Measurements from ENCODE around the gene NEDD4L. TPM values are rescaled to one million over a fixed set of nuclear protein-coding genes. Genes with fewer than 3 reads are reported as not detected.

Gene NEDD4L
- total RNA-seq, 6 experiments from 2014 or later, result 11.2 to 28.1 (median 15.7) TPM

DNA sequence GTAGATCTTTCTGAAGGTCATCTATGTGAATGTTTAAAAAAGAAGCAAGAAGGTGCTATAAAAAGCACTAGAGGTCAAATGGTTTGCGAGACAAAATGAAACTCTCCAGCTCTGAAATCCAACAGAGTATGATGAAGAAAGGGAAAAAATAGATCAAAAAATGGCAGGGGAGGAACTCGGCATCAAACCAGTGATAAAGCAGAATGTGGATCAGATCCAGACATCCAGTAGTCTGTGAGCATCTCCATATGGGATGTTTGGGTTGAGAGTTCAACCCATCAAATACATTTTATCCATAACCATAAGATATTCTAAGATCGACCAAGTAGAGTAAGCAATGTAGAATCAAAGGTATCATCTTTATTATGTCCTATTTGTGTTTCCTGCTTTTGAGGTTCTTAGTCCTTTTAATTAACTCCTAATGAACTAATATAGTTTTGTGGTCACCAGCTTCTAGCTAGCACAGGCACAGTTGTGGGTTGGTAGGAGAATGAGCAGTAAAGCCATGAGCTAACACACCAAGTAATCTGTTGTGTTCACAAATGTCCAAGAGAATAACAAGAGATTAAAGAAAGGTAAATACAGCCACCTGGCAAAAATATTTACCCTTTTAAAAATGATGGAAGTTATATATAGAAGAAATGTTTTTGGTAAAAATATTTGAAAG lies 160.9 kb downstream of the NEDD4L start:
- no peaks in the 10 kb centered on the region for H3K36me3 Mint-ChIP-seq (ENCODE audit: low read depth)
- peak overlapping the region; percentile 80 for H3K27ac Mint-ChIP-seq
- H3K9me3 Mint-ChIP-seq, result no peaks in the 10 kb centered on the region
- no peaks in the 10 kb centered on the region for H3K27me3 Mint-ChIP-seq (ENCODE audit: insufficient read depth)
- H3K4me1 Mint-ChIP-seq (ENCODE audit: low read depth), result peaks cover 73% of the 10 kb centered on the region
- TF ChIP-seq CTCF (IDR thresholded peaks at IDR 0.05), result no peak
- H3K4me3 Mint-ChIP-seq, result peak overlapping the region; percentile 11; the same call in 1 of the 2 replicates
- DNase-seq, result no peak

GRCh38 chr18:58205443-58206160 lies 161.6 kb downstream of the NEDD4L start:
- no peaks in the 10 kb centered on the region for H3K36me3 Mint-ChIP-seq (ENCODE audit: low read depth)
- H3K4me1 Mint-ChIP-seq (ENCODE audit: low read depth), result peaks cover 77% of the 10 kb centered on the region

DNA sequence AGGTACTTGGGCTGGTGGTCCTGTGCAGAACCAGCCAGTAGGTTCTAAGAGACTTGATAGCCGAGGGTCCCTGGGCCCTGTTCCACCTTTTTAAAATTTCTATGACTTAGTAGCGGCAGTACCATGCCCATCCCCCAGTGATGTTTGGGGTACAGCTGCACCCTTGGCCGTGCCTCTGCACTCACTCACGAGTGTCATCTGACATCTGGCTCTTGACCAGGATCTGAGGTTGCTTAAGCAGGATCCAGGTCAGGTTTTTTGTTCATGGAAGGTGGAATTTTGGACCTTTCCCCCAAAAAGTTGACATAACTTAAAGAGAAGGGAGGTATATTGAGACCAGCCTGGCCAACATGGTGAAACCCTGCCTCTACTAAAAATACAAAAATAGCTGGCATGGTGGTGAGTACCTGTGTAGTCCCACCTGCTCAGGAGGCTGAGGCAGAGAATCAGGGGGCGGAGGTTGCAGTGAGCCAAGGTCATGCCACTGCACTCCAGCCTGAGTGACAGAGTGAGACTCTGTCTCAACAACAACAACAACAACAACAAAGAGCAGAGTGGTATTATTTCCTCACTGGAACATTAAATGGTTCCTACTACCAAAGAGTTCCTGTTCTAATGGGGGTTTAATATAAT lies 163.6 kb downstream of the NEDD4L start:
- Mint-ChIP-seq H3K27ac (peak overlapping the region; percentile 85), H3K27me3 (ENCODE audit: insufficient read depth) (no peaks in the 10 kb centered on the region), H3K4me1 (ENCODE audit: low read depth) (peaks cover 83% of the 10 kb centered on the region), H3K36me3 (ENCODE audit: low read depth) (no peaks in the 10 kb centered on the region), H3K4me3 (no peak overlapping the region), H3K9me3 (no peaks in the 10 kb centered on the region)
- TF ChIP-seq CTCF (IDR thresholded peaks at IDR 0.05), result no peak
- DNase-seq, result no peak

More at GRCh38 chr18:58205443-58206160, 161.6 kb downstream of the NEDD4L start:
- no peak for TF ChIP-seq CTCF (IDR thresholded peaks at IDR 0.05)
- Mint-ChIP-seq H3K9me3 (no peaks in the 10 kb centered on the region), H3K4me3 (peak overlapping the region; percentile 11; the same call in 1 of the 2 replicates), H3K27me3 (ENCODE audit: insufficient read depth) (no peaks in the 10 kb centered on the region), H3K27ac (peak overlapping the region; percentile 80)
- peak; percentile 87 for DNase-seq

DNA sequence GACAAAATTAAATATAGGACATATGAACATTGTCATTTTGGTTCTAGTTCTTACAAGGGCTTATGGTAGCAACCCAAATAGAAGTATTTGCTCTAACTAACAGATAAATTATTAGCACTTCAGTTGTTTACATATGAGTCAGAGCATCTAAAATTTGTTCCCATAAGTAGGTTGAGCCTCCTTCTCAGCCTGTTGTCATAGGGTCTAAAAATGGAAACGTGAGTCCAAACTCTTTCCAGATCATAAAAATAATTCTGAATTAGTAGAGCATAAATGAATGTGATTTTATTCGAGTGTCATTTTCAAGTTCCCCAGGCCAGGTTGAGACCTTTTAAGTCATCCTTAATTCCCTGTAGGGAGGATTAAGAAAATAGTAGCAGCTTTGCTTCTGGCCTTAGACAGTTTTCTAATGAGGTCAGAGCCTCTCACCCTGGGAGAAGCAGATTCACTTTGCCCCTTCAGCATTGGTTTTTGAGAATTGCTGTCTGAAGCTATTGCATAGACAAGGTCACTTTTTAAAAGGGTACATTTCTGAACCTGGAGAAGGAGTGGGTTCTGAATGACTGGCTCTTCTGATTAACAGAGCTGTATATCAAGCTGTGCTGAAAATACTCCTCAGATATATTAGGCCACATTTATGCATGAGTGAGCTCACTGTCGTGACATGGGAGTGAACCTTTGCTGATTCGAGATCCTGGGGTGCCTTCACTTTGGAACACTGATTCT lies 164.3 kb downstream of the NEDD4L start:
- Mint-ChIP-seq H3K27ac (peak overlapping the region; percentile 85), H3K4me3 (peak overlapping the region; percentile 31), H3K27me3 (ENCODE audit: insufficient read depth) (no peaks in the 10 kb centered on the region), H3K36me3 (ENCODE audit: low read depth) (no peaks in the 10 kb centered on the region), H3K9me3 (no peaks in the 10 kb centered on the region), H3K4me1 (ENCODE audit: low read depth) (peaks cover 86% of the 10 kb centered on the region)
- no peak for TF ChIP-seq CTCF (IDR thresholded peaks at IDR 0.05)
- DNase-seq, result peak; percentile 45

DNA sequence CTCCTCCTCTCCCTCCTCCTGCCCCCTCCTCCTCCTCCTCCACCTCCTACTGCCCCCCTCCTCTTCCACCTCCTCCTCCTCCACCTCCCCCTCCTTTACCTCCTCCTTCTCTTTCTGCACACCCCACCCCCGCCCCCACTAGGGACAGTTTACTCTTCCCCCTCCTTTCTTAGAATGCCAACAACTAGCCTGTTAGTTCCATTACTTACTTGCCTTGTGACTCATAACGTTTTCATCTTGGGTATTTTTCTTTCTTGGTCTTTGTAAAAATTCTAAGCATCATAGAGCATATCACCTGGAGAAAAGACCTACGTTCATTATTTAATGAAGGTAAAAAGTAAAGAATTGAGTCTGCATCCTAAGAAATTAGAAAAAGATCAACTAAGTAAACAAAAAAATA lies 165.3 kb downstream of the NEDD4L start:
- DNase-seq, result no peak

More for the DNA sequence above, 165.3 kb downstream of the NEDD4L start:
- peak overlapping the region; percentile 54 for H3K27ac Mint-ChIP-seq
- H3K9me3 Mint-ChIP-seq, result no peaks in the 10 kb centered on the region
- H3K36me3 Mint-ChIP-seq (ENCODE audit: low read depth), result no peaks in the 10 kb centered on the region
- H3K27me3 Mint-ChIP-seq (ENCODE audit: insufficient read depth), result no peaks in the 10 kb centered on the region; the same call in 1 of the 2 replicates
- TF ChIP-seq CTCF (IDR thresholded peaks at IDR 0.05), result no peak
- H3K4me3 Mint-ChIP-seq, result peak overlapping the region; percentile 2; the same call in 1 of the 2 replicates
- H3K4me1 Mint-ChIP-seq (ENCODE audit: low read depth), result peaks cover 95% of the 10 kb centered on the region
